NT2/D1 (cell line): ENCODE measurements around the gene ATP6V0C.

Source experiments
- SUZ12 ChIP-seq: IDR thresholded peaks from 2 replicates; pipeline ENCODE4 v1.6.1; 2011; ENCODE audit not compliant: insufficient read length, insufficient read depth; ENCODE audit errors: extremely low read depth
- YY1 ChIP-seq: IDR thresholded peaks from 2 replicates; pipeline ENCODE4 v1.6.1; 2011; ENCODE audit not compliant: insufficient read length, insufficient read depth
- ZNF274 ChIP-seq: IDR thresholded peaks from 2 replicates; pipeline ENCODE4 v1.6.1; 2011; ENCODE audit warnings: mild to moderate bottlenecking, low read depth, low read length

DNA sequence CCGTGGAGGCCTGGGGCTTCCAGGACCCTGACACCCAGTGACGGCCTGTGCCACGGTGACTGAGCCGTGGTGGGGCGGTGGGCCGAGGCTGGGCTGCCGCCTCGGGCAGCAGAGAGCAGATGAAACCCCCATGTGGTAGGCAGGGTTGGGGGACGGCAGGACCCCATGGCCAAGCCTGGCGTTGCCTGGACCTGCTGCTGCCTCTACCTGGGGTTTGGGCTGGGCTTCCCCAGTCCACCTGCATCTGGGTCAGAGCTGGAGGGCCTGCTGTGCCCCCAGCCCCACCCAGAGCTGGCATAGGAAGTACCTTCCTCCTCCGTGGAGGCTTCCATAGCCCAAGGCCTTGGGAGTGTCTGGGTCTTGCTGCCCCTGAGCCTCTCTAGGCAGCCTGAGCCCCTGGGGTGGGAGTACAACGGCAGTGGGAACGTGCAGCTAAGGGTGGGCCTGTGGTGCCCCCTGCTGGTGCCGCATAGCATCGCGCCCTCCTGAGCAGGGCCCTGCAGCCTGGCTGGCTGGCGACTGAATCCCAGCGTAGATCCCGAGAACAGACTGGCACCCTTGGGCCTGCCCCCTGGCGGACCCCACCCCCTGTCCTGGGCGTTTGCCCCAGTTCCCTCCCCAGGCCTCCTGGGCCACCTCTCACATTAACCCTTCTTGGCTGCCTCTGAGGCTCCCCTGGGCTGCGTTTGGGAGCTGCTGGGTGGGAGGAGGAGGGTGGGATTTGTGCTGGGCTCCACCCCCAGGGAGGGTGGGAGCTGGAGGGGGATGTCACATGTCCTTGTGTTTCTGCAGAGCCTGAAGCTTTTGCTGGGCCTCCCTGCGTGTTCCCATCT, 12.6 kb upstream of the ATP6V0C start:
- TF ChIP-seq SUZ12 (no peak), YY1 (no peak), ZNF274 (no peak)
